HG02884 (cell line): ENCODE measurements around the gene KCNN3.
"Not testable (repeated sequence)": the region's sequence is repeated elsewhere in the genome, so short reads cannot be mapped to it uniquely, and the experiment has no call there.

ENCODE experiments used
- ATAC-seq: cut with Tn5 transposase; IDR thresholded peaks from one replicate; pipeline ENCODE4 v1.9.1; 2021; ENCODE audit warnings: mild to moderate bottlenecking, moderate library complexity; ENCODE audit not compliant: unreplicated experiment

Gene KCNN3

DNA sequence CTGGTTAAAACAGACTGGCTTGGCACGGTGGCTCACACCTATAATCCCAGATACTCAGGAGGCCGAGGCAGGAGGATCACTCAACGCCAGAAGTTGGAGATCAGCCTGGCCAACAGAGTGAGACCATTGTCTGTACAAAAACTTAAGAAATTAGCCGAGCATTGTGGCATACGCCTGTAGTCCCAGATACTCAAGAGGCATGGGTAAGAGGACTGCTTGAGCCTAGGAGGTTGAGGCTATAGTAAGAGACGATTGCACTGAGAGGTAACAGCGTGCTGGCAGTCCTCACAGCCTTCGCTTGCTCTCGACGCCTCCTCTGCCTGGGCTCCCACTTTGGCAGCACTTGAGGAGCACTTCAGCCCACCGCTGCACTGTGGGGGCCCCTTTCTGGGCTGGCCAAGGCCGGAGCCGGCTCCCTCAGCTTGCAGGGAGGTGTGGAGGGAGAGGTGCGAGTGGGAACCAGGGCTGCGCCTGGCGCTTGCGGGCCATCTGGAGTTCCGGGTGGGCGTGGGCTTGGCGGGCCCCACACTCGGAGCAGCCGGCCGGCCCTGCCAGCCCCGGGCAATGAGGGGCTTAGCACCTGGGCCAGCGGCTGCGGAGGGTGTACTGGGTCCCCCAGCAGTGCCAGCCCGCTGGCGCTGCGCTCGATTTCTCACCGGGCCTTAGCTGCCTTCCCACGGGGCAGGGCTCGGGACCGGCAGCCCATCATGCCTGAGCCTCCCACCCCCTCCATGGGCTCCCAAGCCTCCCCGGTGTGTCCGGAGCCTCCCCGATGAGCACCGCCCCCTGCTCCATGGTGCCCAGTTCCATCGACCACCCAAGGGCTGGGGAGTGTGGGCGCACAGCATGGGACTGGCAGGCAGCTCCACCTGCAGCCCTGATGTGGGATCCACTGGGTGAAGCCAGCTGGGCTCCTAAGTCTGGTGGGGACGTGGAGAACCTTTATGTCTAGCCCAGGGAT lies 199.5 kb downstream of the KCNN3 start:
- ATAC-seq, result not testable (repeated sequence)

GRCh38 chr1:154669464-154670282 lies 200.4 kb downstream of the KCNN3 start:
- no peak for ATAC-seq

- no peak for ATAC-seq
Measured at GRCh38 chr1:154666051-154666790, 203.9 kb downstream of the KCNN3 start.

GRCh38 chr1:154664331-154665002 lies 205.6 kb downstream of the KCNN3 start:
- no peak for ATAC-seq

DNA sequence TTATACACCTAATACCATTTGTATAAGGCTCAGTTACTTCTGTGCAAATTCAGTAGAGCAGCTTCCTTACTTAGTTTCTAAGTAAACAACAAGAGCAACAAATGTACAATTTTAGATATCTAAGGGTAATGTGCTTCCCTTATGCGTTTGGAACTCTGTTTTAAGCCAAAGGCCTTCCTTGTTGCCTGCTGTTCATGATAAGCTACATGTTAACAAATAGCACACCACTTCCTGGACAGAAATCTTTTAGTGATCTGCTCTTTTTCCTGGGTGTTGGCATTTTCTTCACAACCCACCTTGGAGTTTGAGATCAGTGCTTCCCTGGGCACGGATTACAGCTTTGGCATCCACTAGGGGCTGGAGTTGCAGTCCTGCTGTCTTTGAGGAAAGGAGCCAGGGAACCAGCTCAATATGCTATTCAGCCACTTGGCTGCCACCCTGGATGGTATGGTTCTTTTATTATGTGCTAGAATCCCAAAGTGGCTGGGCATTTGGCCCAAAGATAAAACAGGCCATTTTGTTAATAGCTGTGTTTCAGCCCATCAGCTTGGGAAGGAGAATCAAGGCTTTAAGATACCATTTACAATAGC lies 206.5 kb downstream of the KCNN3 start:
- ATAC-seq, result no peak

GRCh38 chr1:154661110-154661509 lies 209.0 kb downstream of the KCNN3 start:
- no peak for ATAC-seq

DNA sequence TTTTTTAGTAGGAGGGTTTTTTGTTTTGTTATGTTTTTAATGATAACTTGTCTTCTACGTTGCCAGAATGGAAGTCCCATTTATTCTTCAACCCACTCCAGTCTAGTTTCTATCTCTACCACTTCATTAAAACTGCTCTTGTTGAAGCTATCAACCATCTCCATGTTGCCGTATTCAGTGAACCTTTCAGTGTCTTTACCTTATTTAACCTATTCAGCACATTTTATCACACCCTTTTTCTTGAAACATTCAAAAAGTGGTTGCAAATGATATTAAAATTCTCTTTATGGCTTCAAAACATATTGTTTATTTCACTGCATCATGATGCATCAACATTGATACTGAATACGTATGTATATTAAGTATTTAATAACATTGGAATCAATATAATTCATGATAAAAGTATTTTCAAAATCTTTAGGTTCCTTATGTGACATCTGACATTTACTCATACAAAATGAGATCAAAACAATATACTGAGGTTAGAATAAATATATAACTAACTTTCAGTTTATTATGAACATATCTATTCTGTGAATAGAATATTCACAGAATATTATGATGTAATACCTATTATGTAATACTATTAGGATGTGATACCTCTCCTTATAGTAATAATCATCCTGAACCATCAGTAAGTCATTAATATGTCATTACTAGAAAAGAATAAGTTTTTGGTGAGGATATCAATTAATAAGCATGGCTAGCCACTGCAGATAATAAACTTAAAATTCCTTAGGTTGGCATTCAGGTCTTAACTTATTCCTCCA lies 210.1 kb downstream of the KCNN3 start:
- ATAC-seq, result no peak

GRCh38 chr1:154657556-154657955 lies 212.5 kb downstream of the KCNN3 start:
- ATAC-seq, result no peak

- no peak for ATAC-seq
Measured at GRCh38 chr1:154652893-154653292, 217.2 kb downstream of the KCNN3 start.
